Stimulated activated CD8-positive, alpha-beta memory T cell treated with anti-CD3 and anti-CD28 coated beads, Interleukin-7, amount 100 ng/mL, for 1 hour (primary cell): Measurements from ENCODE around the gene BAHCC1.

Source experiments
- DNase-seq, 2 donors: peaks; one replicate each; pipeline ENCODE4 v3.0.0-alpha.2; 2020; ENCODE audit warnings: low read depth in 2 of 2

BAHCC1 gene

DNA sequence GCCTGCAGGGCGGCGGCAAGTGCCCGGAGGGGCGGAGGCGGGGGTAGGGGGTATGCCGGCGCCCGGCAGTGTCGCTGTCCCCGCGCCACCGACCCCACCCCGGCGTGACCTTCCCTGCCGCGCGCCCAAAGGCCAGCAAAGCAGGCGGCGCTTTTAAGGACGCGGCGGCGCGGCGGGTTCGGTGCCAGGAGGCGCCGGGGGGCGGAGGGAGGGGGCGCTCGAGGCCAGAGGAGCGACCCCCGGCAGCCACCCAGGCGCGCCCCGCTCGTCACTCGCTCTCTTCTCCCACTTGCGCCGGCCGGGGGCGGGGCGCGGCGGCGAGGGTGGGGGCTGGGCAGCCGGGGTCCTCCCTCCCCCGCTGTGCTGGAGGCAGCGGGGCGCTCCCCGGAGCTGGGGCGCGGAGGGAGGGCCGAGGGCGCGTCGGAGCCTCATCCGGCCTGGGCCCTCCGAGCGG lies 8.6 kb upstream of the BAHCC1 start:
- DNase-seq, result no peak

GRCh38 chr17:81387100-81388090 lies 7.9 kb upstream of the BAHCC1 start:
- DNase-seq, result no peak

- DNase-seq, result no peak
Measured at GRCh38 chr17:81388091-81388611, 7.1 kb upstream of the BAHCC1 start.

DNA sequence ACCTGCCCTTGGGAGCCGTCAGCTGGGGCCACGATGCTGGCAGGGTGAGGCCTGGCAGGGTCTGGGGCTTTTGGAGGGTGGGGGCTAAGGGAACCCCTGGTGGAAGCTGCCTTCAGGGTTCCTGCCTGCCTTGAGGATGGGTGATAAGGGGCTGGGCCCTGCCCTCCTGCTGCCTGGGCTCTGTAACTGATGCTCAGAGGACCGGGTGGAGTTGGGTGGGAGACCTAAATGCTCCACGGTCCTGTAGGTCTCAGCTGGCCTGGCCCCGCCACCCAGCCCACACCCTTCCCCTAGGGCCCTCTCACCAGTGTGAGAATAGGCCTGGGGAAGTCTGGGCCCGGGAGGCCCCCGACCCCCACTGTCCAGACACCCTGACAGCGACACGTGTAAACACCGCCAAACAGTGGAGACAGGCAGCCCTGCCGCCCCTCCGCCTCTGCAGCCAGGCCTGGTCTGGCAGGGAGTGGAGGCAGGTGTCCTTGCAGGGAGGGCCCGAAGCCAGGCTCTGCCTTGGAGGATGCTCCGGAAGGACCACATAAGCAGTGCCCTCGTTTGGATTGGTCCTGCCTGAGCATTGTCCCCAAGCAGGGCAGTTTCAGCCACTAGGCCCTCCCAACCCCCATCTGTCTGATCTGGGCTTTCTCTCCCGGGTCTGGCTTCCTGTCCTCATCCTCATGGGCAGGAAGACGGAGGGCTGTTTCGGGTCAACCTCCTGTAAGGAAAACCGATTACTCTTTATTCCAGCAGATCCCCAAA lies 6.5 kb upstream of the BAHCC1 start:
- no peak for DNase-seq

- DNase-seq, result no peak
Measured at GRCh38 chr17:81389585-81389984, 5.7 kb upstream of the BAHCC1 start.

GRCh38 chr17:81390029-81390872 lies 5.0 kb upstream of the BAHCC1 start:
- no peak for DNase-seq

GRCh38 chr17:81390873-81391255 lies 4.4 kb upstream of the BAHCC1 start:
- no peak for DNase-seq

DNA sequence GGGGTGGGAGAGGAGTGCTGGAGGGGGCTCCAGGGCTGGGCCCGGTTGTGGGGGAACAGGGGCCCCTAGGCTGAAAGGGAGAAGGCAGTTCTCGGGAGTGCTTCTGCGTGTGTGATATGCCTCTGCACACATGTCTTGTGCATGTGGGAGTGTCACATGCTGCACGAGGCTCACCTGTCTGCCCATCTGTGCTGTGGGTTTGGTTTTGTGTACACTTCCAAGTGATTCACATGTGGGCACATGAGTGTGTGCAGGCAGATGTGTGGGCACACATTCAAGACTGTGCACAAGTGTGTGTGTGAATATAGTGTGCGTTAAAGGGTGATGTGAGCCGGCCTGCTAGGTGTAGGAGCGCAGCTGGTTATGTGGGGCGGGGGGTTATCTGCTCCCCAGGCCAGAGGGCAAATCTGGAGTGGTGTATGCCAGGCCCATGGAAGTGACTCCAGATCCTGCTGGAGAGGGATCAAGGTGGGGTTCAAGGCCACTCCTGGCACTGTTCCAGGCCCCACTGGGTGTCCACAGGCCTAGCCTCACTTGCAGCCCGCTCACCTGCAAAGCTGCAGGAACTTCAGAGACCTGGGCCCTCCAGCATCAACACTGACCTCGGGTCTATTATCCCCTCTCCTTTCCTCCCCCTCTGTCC lies 3.8 kb upstream of the BAHCC1 start:
- no peak for DNase-seq

GRCh38 chr17:81391936-81392908 lies 3.0 kb upstream of the BAHCC1 start:
- DNase-seq, result no peak

DNA sequence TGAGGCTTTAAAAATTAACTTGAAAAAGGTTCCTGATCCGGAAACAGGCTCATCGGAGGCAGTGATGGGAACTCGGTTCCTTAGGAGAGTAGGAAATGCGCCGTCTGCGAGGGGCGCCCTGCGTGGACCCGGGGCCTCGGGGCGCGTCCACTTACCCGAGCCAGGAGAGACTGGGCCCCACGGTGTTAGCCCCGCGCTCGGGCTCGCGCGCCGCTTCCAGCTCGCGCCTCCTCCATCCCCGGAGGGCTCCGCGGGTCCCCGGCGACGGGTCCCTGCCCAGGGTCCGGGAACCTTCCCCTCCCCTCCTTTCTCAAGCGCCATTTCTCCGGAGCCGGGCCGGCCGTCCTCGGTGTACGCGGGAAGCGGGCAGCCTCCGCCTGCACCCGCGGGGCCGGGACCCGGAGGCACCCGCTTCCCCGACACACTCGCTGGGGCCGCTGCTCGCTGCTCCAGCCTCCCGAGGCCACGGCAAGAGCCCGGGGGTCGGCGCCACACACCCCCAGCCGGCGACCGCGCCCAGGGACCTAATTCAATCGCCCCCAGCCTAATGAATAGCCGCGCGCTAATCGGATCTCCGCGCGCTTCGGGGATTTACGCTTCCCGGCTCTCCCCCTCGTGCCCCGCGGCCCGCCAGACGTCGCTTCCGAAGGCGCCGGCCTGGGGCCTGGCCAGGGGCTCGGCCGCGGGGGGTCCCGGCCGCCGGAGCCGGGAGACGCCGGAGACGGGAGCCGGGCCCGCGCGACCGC lies 2.2 kb upstream of the BAHCC1 start:
- DNase-seq, result no peak

- DNase-seq, result peak in 1 of 2 donors; percentile 36
Measured at GRCh38 chr17:81393684-81394376, 1.4 kb upstream of the BAHCC1 start.

- DNase-seq, result no peak
Measured at GRCh38 chr17:81394377-81394920, 808 bp upstream of the BAHCC1 start.

DNA sequence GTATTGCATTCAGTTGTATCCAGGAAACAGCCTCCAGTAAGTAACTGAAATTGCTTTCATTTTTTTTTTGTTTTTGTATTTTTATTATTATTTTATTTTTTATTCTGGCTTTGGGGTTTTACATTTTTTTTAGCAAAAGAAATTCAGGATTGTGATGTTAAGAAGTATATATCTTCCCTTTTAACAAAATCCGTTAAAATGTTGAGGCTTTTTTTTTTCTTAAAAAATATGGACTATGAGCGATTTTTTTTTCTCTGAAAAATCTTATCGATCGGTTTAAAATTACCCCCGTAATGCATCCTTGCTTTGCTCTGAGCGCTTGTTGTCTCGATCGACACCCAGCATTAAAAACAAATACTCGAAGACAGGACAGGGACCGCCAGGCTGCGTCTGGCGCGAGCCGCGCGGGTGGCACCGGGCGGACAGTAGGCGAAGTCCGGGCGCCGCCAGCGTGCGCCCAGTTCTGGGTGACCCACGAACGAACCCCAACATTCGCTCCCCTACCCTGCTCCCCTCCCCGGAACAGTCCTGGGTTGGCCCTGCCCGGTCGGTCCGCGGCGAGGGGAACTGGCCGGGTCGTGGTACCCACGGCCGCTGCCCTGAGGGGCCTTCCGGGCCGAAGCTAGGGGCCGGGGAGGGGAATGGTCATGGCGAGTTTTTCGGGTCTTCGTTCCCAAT lies 482 bp downstream of the BAHCC1 start:
- no peak for DNase-seq

- no peak for DNase-seq
Measured at GRCh38 chr17:81396278-81396721, 1.0 kb downstream of the BAHCC1 start.

- DNase-seq, result no peak
Measured at GRCh38 chr17:81396722-81397313, 1.6 kb downstream of the BAHCC1 start.

- DNase-seq, result no peak
Measured at GRCh38 chr17:81397314-81398175, 2.3 kb downstream of the BAHCC1 start.
